Neural cell (in vitro differentiated cells): ENCODE measurements around the gene MICALL1. TPM values are rescaled to one million over a fixed set of nuclear protein-coding genes. Genes with fewer than 3 reads are reported as not detected.

Experiments
- H2AFZ ChIP-seq: fragments of 200-600, 300-800 bp; sonication (generic), shearing (Covaris generic); 2 replicates; pipeline ENCODE4 v1.6.0; 2014; ENCODE audit warnings: low read depth, mild to moderate bottlenecking, antibody characterized with exemption, low read length, moderate library complexity
- H3F3A ChIP-seq: fragments of 200-600 bp; shearing (Covaris generic); 2 replicates; pipeline ENCODE4 v1.6.1; 2016; ENCODE audit warnings: mild to moderate bottlenecking, moderate library complexity, mixed read lengths, antibody characterized with exemption, low read length; ENCODE audit not compliant: insufficient read depth, poor library complexity, severe bottlenecking
- H3K27ac ChIP-seq: fragments of 200-600, 300-800 bp; sonication (generic), shearing (Covaris generic); 2 replicates; pipeline ENCODE4 v1.5.1; 2014; ENCODE audit warnings: mild to moderate bottlenecking, low read length, moderate library complexity
- H3K27me3 ChIP-seq: fragments of 300-800, 200-600 bp; sonication (generic), shearing (Covaris generic); 2 replicates; pipeline ENCODE4 v1.6.0; 2014; ENCODE audit warnings: mild to moderate bottlenecking, low read depth, low read length, moderate library complexity; ENCODE audit not compliant: insufficient read depth
- H3K36me3 ChIP-seq: fragments of 300-800, 200-600 bp; sonication (generic), shearing (Covaris generic); 2 replicates; pipeline ENCODE4 v1.5.1; 2014; ENCODE audit warnings: mild to moderate bottlenecking, antibody characterized with exemption, low read length, moderate library complexity; ENCODE audit not compliant: insufficient read depth
- H3K4me2 ChIP-seq: fragments of 300-800, 200-600 bp; sonication (generic), shearing (Covaris generic); 2 replicates; pipeline ENCODE4 v1.6.0; 2014; ENCODE audit warnings: mild to moderate bottlenecking, low read length
- H3K4me3 ChIP-seq: fragments of 300-800, 200-600 bp; sonication (generic), shearing (Covaris generic); 2 replicates; pipeline ENCODE4 v1.5.1; 2014; ENCODE audit warnings: mild to moderate bottlenecking, low read length, moderate library complexity
- H3K79me2 ChIP-seq: fragments of 200-600 bp; shearing (Covaris generic); replicated peaks from 2 replicates; pipeline ENCODE4 v1.6.0; 2014; ENCODE audit warnings: mild to moderate bottlenecking, low read length, moderate library complexity; ENCODE audit not compliant: insufficient read depth
- H3K9ac ChIP-seq: fragments of 300-800, 200-600 bp; sonication (generic), shearing (Covaris generic); 2 replicates; pipeline ENCODE4 v1.6.1; 2016; ENCODE audit warnings: mild to moderate bottlenecking, low read length, mixed read lengths
- H3K9me2 ChIP-seq: fragments of 200-600 bp; shearing (Covaris generic); 2 replicates; pipeline ENCODE4 v1.6.1; 2016; ENCODE audit warnings: mild to moderate bottlenecking, low read length, mixed read lengths; ENCODE audit not compliant: insufficient read depth
- H3K9me3 ChIP-seq: fragments of 200-600, 300-800 bp; sonication (generic), shearing (Covaris generic); 2 replicates; pipeline ENCODE4 v1.6.1; 2016; ENCODE audit warnings: mild to moderate bottlenecking, mixed run types, low read length, moderate library complexity, mixed read lengths
- H4K20me1 ChIP-seq: fragments of 200-600 bp; shearing (Covaris generic); 2 replicates; pipeline ENCODE4 v1.6.1; 2016; ENCODE audit warnings: mild to moderate bottlenecking, mixed run types; ENCODE audit not compliant: insufficient read depth
- EP300 ChIP-seq: fragments of 450-650 bp; conservative IDR thresholded peaks from 2 replicates; pipeline ENCODE4 v1.6.1; 2014; ENCODE audit warnings: antibody characterized with exemption, mild to moderate bottlenecking, moderate library complexity; ENCODE audit not compliant: poor library complexity, severe bottlenecking
- EZH2 ChIP-seq: fragments of 200-600, 300-800 bp; shearing (Covaris generic), sonication (generic); IDR thresholded peaks from 2 replicates; pipeline ENCODE4 v1.6.1; 2014; ENCODE audit warnings: antibody characterized with exemption, low read length, borderline replicate concordance, mild to moderate bottlenecking; ENCODE audit not compliant: insufficient read depth, poor library complexity, severe bottlenecking
- MXI1 ChIP-seq: fragments of 450-650 bp; conservative IDR thresholded peaks from 2 replicates; pipeline ENCODE4 v1.6.1; 2014; ENCODE audit warnings: antibody characterized with exemption, mild to moderate bottlenecking; ENCODE audit not compliant: poor library complexity, severe bottlenecking
- POLR2AphosphoS5 ChIP-seq: IDR thresholded peaks from 2 replicates; pipeline ENCODE4 v1.6.1; 2012
- RAD21 ChIP-seq: fragments of 450-650 bp; conservative IDR thresholded peaks from 2 replicates; pipeline ENCODE4 v1.6.1; 2014; ENCODE audit warnings: antibody characterized with exemption, mild to moderate bottlenecking, moderate library complexity
- REST ChIP-seq: IDR thresholded peaks from 2 replicates; pipeline ENCODE4 v1.6.1; 2012; ENCODE audit warnings: borderline replicate concordance
- SMC3 ChIP-seq: fragments of 450-650 bp; conservative IDR thresholded peaks from 2 replicates; pipeline ENCODE4 v1.6.1; 2014; ENCODE audit warnings: antibody characterized with exemption, mild to moderate bottlenecking, moderate library complexity; ENCODE audit not compliant: poor library complexity
- TAF1 ChIP-seq: IDR thresholded peaks from 2 replicates; pipeline ENCODE4 v1.6.1; 2012; ENCODE audit warnings: low read depth
- polyA plus RNA-seq: library from polyadenylated mRNA; depleted of rRNA; stranded (reverse); fragments of >200 nt; gene quantifications from 2 replicates; pipeline ENCODE4 v1.2.3, GENCODE V29; 2014
- TF ChIP-seq, protein P1 (sequence below): fragments of 450-650 bp; IDR thresholded peaks from 2 replicates; pipeline ENCODE4 v1.5.1; 2014; ENCODE audit warnings: antibody characterized with exemption, mild to moderate bottlenecking, moderate library complexity; ENCODE audit not compliant: poor library complexity, severe bottlenecking

Gene MICALL1
- polyA plus RNA-seq, 1 donor from 2014 or later, result 11.4 TPM

DNA sequence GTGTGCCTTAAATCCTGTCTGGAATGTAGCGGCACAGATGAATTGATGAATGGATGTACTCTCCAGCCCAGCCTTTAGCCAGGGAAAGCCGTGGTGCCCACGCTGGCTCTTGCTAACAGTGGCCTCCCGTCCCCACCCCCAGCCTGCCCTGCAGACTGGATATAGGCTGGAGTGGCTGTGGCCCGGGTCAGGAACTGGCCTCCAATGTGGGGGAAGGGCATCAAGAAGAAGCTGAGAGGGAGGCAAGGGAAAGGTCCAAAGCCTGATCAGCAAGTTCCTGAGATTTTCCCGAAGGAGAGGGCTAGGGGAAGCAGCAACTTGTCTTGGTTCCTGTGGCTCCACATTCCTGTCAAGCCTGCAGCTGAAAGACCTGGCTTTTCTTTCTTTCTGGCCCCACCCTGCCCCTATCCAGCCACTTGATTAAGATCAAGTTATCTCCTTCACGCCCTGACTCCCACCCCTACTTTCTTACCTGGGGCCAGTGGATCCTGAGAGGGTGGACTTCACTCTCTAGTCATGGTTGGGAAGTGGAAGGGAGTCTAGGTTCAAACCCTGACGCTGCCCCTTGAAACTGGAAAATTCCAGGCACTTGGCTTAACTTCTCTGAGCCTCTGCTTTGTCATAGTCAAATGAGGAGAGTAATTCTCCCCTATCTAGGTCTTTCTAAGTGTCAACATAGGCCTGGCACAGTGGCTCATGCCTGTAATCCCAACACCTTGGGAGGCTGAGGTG is 11.0 kb upstream of the MICALL1 start:
- Histone ChIP-seq H4K20me1 (no peaks in the 10 kb centered on the region), H2AFZ (no peak overlapping the region), H3K4me3 (no peak overlapping the region), H3K4me2 (no peak overlapping the region), H3K27me3 (no peaks in the 10 kb centered on the region), H3K9me2 (no peaks in the 10 kb centered on the region), H3K9me3 (no peaks in the 10 kb centered on the region), H3K79me2 (no peaks in the 10 kb centered on the region), H3F3A (no peaks in the 10 kb centered on the region), H3K36me3 (no peaks in the 10 kb centered on the region), H3K27ac (no peak overlapping the region), H3K9ac (no peak overlapping the region)
- TF ChIP-seq, protein P1, sequence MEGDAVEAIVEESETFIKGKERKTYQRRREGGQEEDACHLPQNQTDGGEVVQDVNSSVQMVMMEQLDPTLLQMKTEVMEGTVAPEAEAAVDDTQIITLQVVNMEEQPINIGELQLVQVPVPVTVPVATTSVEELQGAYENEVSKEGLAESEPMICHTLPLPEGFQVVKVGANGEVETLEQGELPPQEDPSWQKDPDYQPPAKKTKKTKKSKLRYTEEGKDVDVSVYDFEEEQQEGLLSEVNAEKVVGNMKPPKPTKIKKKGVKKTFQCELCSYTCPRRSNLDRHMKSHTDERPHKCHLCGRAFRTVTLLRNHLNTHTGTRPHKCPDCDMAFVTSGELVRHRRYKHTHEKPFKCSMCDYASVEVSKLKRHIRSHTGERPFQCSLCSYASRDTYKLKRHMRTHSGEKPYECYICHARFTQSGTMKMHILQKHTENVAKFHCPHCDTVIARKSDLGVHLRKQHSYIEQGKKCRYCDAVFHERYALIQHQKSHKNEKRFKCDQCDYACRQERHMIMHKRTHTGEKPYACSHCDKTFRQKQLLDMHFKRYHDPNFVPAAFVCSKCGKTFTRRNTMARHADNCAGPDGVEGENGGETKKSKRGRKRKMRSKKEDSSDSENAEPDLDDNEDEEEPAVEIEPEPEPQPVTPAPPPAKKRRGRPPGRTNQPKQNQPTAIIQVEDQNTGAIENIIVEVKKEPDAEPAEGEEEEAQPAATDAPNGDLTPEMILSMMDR, result no peak
- TF ChIP-seq TAF1, result no peak
- TF ChIP-seq EZH2, result no peak
- no peak for TF ChIP-seq RAD21
- TF ChIP-seq SMC3, result no peak
- no peak for TF ChIP-seq EP300
- no peak for TF ChIP-seq MXI1
- no peak for TF ChIP-seq POLR2AphosphoS5
- no peak for TF ChIP-seq REST

GRCh38 chr22:37896181-37896592 is 9.9 kb upstream of the MICALL1 start:
- Histone ChIP-seq H3K27me3 (no peaks in the 10 kb centered on the region), H3K27ac (no peak overlapping the region), H3F3A (no peaks in the 10 kb centered on the region), H2AFZ (no peak overlapping the region), H3K4me3 (no peak overlapping the region), H3K9me3 (no peaks in the 10 kb centered on the region), H3K79me2 (no peaks in the 10 kb centered on the region), H3K9me2 (no peaks in the 10 kb centered on the region), H4K20me1 (no peaks in the 10 kb centered on the region), H3K36me3 (no peaks in the 10 kb centered on the region), H3K9ac (no peak overlapping the region), H3K4me2 (no peak overlapping the region)
- TF ChIP-seq, protein P1, result no peak
- TF ChIP-seq POLR2AphosphoS5, result no peak
- no peak for TF ChIP-seq REST
- TF ChIP-seq SMC3, result no peak
- TF ChIP-seq MXI1, result no peak
- no peak for TF ChIP-seq EZH2
- TF ChIP-seq RAD21, result no peak
- TF ChIP-seq EP300, result no peak
- TF ChIP-seq TAF1, result no peak
